HL-60/S4 treated with phorbol 12-myristate 13-acetate at 8.2 ng/mL for 4 days and 3 days (cell line): ENCODE measurements around the gene NAGS.
"Not testable (repeated sequence)": the region's sequence is repeated elsewhere in the genome, so short reads cannot be mapped to it uniquely, and the experiment has no call there.

Experiments
- in situ Hi-C: fragments of 300-500 bp; cut with MboI; formaldehyde crosslinking; loops from 2 replicates; pipeline ENCODE4 v1.15.0; 2022; ENCODE audit warnings: low sequenced_read_pairs

Gene NAGS

GRCh38 chr17:44038604-44039011 is 34.2 kb downstream of the NAGS start:
- in situ Hi-C loops, result no loop called here

- in situ Hi-C loops, result no loop called here
Observed at GRCh38 chr17:44039829-44040635, 35.6 kb downstream of the NAGS start.

GRCh38 chr17:44043272-44043696 is 38.9 kb downstream of the NAGS start:
- in situ Hi-C loops, result no loop called here

DNA sequence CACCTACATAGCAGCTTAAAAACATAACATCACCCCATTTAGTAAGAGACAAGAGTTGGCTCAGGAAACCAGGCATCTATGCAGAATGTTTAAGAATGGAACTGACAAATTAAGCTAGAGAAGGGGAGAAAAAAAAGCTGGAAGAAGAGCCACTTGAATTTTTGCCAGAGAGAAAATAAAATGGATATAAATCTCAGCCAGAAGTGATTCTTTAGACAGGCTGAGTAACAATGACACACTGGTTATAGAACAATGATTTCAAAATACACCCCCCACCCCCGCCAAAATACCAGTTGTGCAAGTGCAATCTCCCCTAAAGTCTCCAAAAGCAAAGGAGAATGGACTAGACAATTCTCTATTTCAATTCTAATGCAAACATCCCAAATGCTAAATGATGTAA is 39.6 kb downstream of the NAGS start:
- in situ Hi-C loops, result no loop called here

DNA sequence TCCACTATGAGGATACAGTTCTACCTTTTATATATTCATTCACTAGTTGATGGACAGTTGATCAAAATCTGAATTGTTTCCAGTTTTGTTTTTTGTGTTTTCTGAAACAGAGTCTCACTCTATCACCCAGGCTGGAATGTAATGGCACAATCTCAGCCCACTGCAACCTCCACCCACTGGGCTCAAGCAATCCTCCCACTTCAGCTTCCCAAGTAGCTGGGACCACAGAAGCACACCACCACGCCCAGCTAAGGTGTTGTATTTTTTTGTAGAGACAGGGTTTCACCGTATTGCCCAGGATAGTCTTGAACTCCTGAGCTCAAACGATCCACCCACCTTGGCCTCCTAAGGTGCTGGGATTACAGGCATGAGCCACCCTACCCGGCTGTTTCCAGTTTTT is 41.1 kb downstream of the NAGS start:
- in situ Hi-C loops, result no loop called here

- in situ Hi-C loops, result not testable (repeated sequence)
Observed at GRCh38 chr17:44046893-44047292, 42.5 kb downstream of the NAGS start.

GRCh38 chr17:44049294-44050060 is 45.1 kb downstream of the NAGS start:
- in situ Hi-C loops, result no loop called here

- in situ Hi-C loops, result no loop called here
Observed at GRCh38 chr17:44053125-44053872, 48.9 kb downstream of the NAGS start.
